GM12878 (cell line): Measurements from ENCODE around the gene RGS11. TPM values are rescaled to one million over a fixed set of nuclear protein-coding genes. Genes with fewer than 3 reads are reported as not detected.

Experiments
- BCL11A ChIP-seq: IDR thresholded peaks from 2 replicates; pipeline ENCODE4 v1.6.1; 2011; ENCODE audit warnings: low read depth, low read length
- CUX1 ChIP-seq: IDR thresholded peaks from 2 replicates; pipeline ENCODE4 v1.6.1; 2012; ENCODE audit warnings: improper control_type of control experiment, low read depth, low read length; ENCODE audit not compliant: insufficient replicate concordance
- GABPA ChIP-seq: IDR thresholded peaks from 2 replicates; pipeline ENCODE4 v1.6.1; 2014; ENCODE audit warnings: antibody characterized with exemption, low read depth, mild to moderate bottlenecking, inconsistent platforms
- HDAC6 ChIP-seq: fragments of 200-600 bp; sonication (generic); IDR thresholded peaks from one replicate; pipeline ENCODE4 v1.8.0; 2017; ENCODE audit warnings: antibody characterized with exemption; ENCODE audit not compliant: unreplicated experiment
- HDGF ChIP-seq: fragments of 450-650 bp; IDR thresholded peaks from 2 replicates; pipeline ENCODE4 v1.6.1; 2016; ENCODE audit warnings: antibody characterized with exemption
- SRF ChIP-seq, 2 experiments: IDR thresholded peaks; 2 replicates each; pipeline ENCODE4 v1.6.1; 2011; ENCODE audit warnings: low read depth in 2 of 2, low read length in 2 of 2, mild to moderate bottlenecking in 1 of 2, moderate library complexity in 1 of 2
- SUPT20H ChIP-seq: IDR thresholded peaks from 2 replicates; pipeline ENCODE4 v1.6.1; 2011; ENCODE audit warnings: low read depth, mild to moderate bottlenecking, low read length, moderate library complexity, borderline replicate concordance; ENCODE audit not compliant: control insufficient read depth
- TCF3 ChIP-seq: IDR thresholded peaks from 2 replicates; pipeline ENCODE4 v1.6.1; 2012; ENCODE audit warnings: low read depth, mild to moderate bottlenecking, low read length, borderline replicate concordance; ENCODE audit not compliant: insufficient read depth
- polyA plus RNA-seq, 11 experiments: library from polyadenylated mRNA; depleted of rRNA in 4 of 11; unstranded in 6 of 11; stranded (reverse) in 5 of 11; fragments of >200 nt; fragmentation: Nextera tagmentation in 4 of 11; fragmentation: Illumina TruSeq in 1 of 11; extraction: Ambion mirVana in 4 of 11; extraction: Trizol in 1 of 11; gene quantifications; 1 replicate in 1 of 11; 2 replicates in 10 of 11; pipeline versions ENCODE4 v1.2.1 to v1.2.3, GENCODE V29; 2011 to 2016; ENCODE audit warnings: inconsistent platforms in 2 of 11, missing spikeins in 2 of 11, low read depth in 1 of 11
- total RNA-seq, 4 experiments: library from RNA; depleted of rRNA in 3 of 4; stranded (reverse); fragments of >200 nt in 3 of 4; fragmentation: Illumina TruSeq in 1 of 4; extraction: Trizol in 1 of 4; gene quantifications; 2 replicates each; pipeline versions ENCODE4 v1.2.1 to v1.2.3, GENCODE V29; 2013 to 2021
- TF ChIP-seq, protein P1 (sequence below): fragments of 450-650 bp; IDR thresholded peaks from 2 replicates; pipeline ENCODE4 v1.6.1; 2018; ENCODE audit warnings: borderline replicate concordance, mild to moderate bottlenecking; ENCODE audit not compliant: partially characterized antibody

The RGS11 gene
- total and polyA plus RNA-seq, 10 of the 15 experiments (the other 5 are each of a cell fraction or from before 2014, with no cell fraction given), result 0.04 TPM; not detected in 9

DNA sequence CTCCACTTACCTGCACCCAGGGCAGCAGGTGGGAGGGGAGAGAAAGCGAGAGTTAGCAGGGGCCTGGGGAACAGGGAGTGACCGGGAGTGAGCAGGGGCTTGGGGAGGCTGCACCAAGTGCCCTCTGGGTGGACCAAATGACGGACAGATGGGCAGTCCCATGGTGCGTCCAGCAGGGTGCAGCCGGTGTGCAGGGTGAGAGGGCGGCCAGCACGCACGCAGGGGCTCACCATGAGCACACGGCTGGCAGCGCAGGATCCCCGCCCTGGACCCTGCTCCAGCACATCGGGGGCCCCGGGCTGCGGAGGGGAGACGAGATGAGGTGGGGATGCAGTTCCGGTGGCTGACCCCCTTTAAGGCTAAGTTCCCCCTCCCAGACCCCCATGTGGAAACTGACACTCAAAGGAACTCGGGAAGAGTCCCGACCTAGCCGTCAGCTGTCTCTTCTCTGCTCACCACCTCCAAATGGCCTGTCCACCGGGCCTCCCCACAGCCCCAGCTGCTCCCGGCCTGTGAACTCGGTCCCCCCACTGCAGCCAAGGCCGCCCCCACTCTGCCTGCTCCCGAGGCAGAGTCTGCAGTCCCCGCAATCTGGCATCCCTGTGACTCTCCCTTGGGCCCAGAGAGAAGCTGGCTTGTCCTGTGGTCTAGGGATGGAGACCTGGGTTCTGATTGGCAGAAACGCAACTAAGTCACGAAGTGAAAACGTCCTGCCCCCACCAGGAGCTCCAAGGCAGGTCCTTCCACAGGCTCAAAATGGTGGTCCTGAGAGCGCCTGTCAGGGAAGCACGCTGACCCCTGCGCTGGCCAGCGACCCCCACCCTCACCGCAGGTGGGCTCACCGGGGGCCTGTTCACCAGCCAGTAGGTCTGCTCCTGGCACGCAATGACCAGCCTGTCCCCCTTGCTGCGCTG, 2.9 kb downstream of the RGS11 start (continued):
- no peak for TF ChIP-seq CUX1
- no peak for TF ChIP-seq HDGF
- no peak for TF ChIP-seq HDAC6
- no peak for TF ChIP-seq BCL11A
- no peak for TF ChIP-seq SUPT20H
- TF ChIP-seq SRF (IDR thresholded peaks at IDR 0.05; ENCODE audit: low read depth in 2 of 2, low read length in 2 of 2), result no peak
- TF ChIP-seq GABPA, result no peak
- TF ChIP-seq, protein P1, sequence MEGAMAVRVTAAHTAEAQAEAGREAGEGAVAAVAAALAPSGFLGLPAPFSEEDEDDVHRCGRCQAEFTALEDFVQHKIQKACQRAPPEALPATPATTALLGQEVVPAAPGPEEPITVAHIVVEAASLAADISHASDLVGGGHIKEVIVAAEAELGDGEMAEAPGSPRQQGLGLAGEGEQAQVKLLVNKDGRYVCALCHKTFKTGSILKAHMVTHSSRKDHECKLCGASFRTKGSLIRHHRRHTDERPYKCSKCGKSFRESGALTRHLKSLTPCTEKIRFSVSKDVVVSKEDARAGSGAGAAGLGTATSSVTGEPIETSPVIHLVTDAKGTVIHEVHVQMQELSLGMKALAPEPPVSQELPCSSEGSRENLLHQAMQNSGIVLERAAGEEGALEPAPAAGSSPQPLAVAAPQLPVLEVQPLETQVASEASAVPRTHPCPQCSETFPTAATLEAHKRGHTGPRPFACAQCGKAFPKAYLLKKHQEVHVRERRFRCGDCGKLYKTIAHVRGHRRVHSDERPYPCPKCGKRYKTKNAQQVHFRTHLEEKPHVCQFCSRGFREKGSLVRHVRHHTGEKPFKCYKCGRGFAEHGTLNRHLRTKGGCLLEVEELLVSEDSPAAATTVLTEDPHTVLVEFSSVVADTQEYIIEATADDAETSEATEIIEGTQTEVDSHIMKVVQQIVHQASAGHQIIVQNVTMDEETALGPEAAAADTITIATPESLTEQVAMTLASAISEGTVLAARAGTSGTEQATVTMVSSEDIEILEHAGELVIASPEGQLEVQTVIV, result no peak
- no peak for TF ChIP-seq TCF3
